Natural killer cell (primary cell): ENCODE measurements around the gene MPZL2. TPM values are rescaled to one million over a fixed set of nuclear protein-coding genes. Genes with fewer than 3 reads are reported as not detected.

Experiments used
- ATAC-seq, 3 donors: fragments of 150-1000 bp in 2 of 3; fragments of 200-7000 bp in 1 of 3; cut with Tn5 transposase; 1 replicate in 1 of 3; 2 replicates in 2 of 3; pipeline ENCODE4 v1.10.0; 2021; ENCODE audit warnings: mild to moderate bottlenecking in 2 of 3, moderate library complexity in 2 of 3
- DNase-seq, 2 donors: peaks; one replicate each; pipeline versions ENCODE4 v3.0.0 to v3.0.0-alpha.2; 2013 to 2021; ENCODE audit warnings: mixed read lengths in 1 of 2
- H3K27ac ChIP-seq: one replicate; pipeline ENCODE4 v1.5.1; 2013; ENCODE audit warnings: mild to moderate bottlenecking, low read length
- H3K27me3 ChIP-seq: one replicate; pipeline ENCODE4 v1.6.1; 2013; ENCODE audit warnings: low read length; ENCODE audit not compliant: control insufficient read depth, insufficient read depth
- H3K36me3 ChIP-seq: one replicate; pipeline ENCODE4 v1.6.1; 2013; ENCODE audit warnings: low read length; ENCODE audit not compliant: control insufficient read depth, insufficient read depth
- H3K4me1 ChIP-seq: one replicate; pipeline ENCODE4 v1.6.1; 2013; ENCODE audit warnings: low read length; ENCODE audit not compliant: control insufficient read depth, insufficient read depth
- H3K4me3 ChIP-seq: one replicate; pipeline ENCODE4 v1.5.1; 2013; ENCODE audit warnings: low read length
- H3K9me3 ChIP-seq: one replicate; pipeline ENCODE4 v1.6.1; 2013; ENCODE audit warnings: low read length; ENCODE audit not compliant: control insufficient read depth, insufficient read depth
- H3K27ac Mint-ChIP-seq, 2 donors: one replicate each; pipeline ENCODE4 v1.8.0; 2022; ENCODE audit warnings: mild to moderate bottlenecking in 2 of 2, mixed read lengths in 2 of 2, moderate library complexity in 1 of 2
- H3K27me3 Mint-ChIP-seq, 2 donors: one replicate each; pipeline ENCODE4 v1.8.0; 2022; ENCODE audit warnings: low read depth in 2 of 2, mixed read lengths in 2 of 2
- H3K36me3 Mint-ChIP-seq: one replicate; pipeline ENCODE4 v1.8.0; 2022; ENCODE audit warnings: mixed read lengths
- H3K4me1 Mint-ChIP-seq, 2 donors: one replicate each; pipeline ENCODE4 v1.8.0; 2022; ENCODE audit warnings: mixed read lengths in 2 of 2
- H3K4me3 Mint-ChIP-seq: one replicate; pipeline ENCODE4 v1.8.0; 2022; ENCODE audit warnings: mild to moderate bottlenecking, moderate library complexity, mixed read lengths
- H3K9me3 Mint-ChIP-seq, 2 donors: one replicate each; pipeline ENCODE4 v1.8.0; 2022; ENCODE audit warnings: mixed read lengths in 2 of 2
- CTCF ChIP-seq: fragments of 200-600 bp; IDR thresholded peaks from one replicate; pipeline ENCODE4 v1.8.0; 2022; ENCODE audit warnings: antibody characterized with exemption
- WGBS: methylation state at CpG from one replicate; pipeline ENCODE4 v1.1.7; 2013; ENCODE audit warnings: missing lambda C conversion rate; ENCODE audit not compliant: insufficient coverage; 5-methylcytosine and 5-hydroxymethylcytosine counted together
- intact Hi-C: fragments of 100-400 bp; cut with micrococcal nuclease; formaldehyde crosslinking; loops from one replicate; pipeline ENCODE4 v1.14.2; 2022
- total RNA-seq, 4 donors: library from RNA; stranded (reverse); fragments of 120-200 nt in 1 of 4; gene quantifications; one replicate each; pipeline versions ENCODE4 v1.2.3 to v1.2.4, GENCODE V29; 2013 to 2022

The MPZL2 gene
- total RNA-seq, 3 donors from 2014 or later (not counting 1 experiment from before 2014, with no cell fraction given) = 0.49 to 0.58 TPM; not detected in 1

- no peak for TF ChIP-seq CTCF
- no CpG with 5 or more reads among the region's 2 CpGs for WGBS
- H3K4me1 ChIP-seq = peaks cover 61% of the 10 kb centered on the region
- no peaks in the 10 kb centered on the region for H3K9me3 ChIP-seq
- DNase-seq = peak in 1 of 2 donors; percentile 35
- intact Hi-C loops = loop anchor here (10.0 kb wide), 1 partner anchor 219 kb away; no protein-coding TSS in a partner anchor
- no peaks in the 10 kb centered on the region for H3K27me3 ChIP-seq
- H3K36me3 Mint-ChIP-seq = no peaks in the 10 kb centered on the region
- ATAC-seq = no peak
- H3K36me3 ChIP-seq = no peaks in the 10 kb centered on the region
- peaks cover 16 to 56% of the 10 kb centered on the region in 2 donors for H3K27me3 Mint-ChIP-seq
- H3K4me3 ChIP-seq = peak overlapping the region; percentile 33
- H3K27ac ChIP-seq = peak overlapping the region; percentile 47
- no peaks in the 10 kb centered on the region for H3K9me3 Mint-ChIP-seq
- H3K4me3 Mint-ChIP-seq = peak overlapping the region; percentile 66
- peaks cover 39 to 55% of the 10 kb centered on the region in 2 donors for H3K4me1 Mint-ChIP-seq
- peak overlapping the region in 1 of 2 donors; percentile 89 for H3K27ac Mint-ChIP-seq
Observed at GRCh38 chr11:118223570-118223969, 40.5 kb downstream of the MPZL2 start.

GRCh38 chr11:118222437-118222836, 41.7 kb downstream of the MPZL2 start:
- no peak for TF ChIP-seq CTCF
- peaks cover 62% of the 10 kb centered on the region for H3K4me1 ChIP-seq
- H3K36me3 ChIP-seq = no peaks in the 10 kb centered on the region
- ATAC-seq = no peak
- no peak overlapping the region for H3K4me3 ChIP-seq
- no peaks in the 10 kb centered on the region for H3K36me3 Mint-ChIP-seq
- H3K9me3 ChIP-seq = no peaks in the 10 kb centered on the region
- 82% methylated on average over 3 of the region's 4 CpGs for WGBS
- no peaks in the 10 kb centered on the region for H3K27me3 ChIP-seq
- H3K9me3 Mint-ChIP-seq = no peaks in the 10 kb centered on the region
- H3K27ac ChIP-seq = no peak overlapping the region
- peaks cover 27 to 43% of the 10 kb centered on the region in 2 donors for H3K4me1 Mint-ChIP-seq
- H3K27me3 Mint-ChIP-seq = peaks cover 16 to 56% of the 10 kb centered on the region in 2 donors
- H3K27ac Mint-ChIP-seq = no peak overlapping the region
- intact Hi-C loops = loop anchor here (10.0 kb wide), 1 partner anchor 218 kb away; no protein-coding TSS in a partner anchor
- H3K4me3 Mint-ChIP-seq = peak overlapping the region; percentile 5
- DNase-seq = no peak

GRCh38 chr11:118221419-118221818, 42.7 kb downstream of the MPZL2 start:
- no peak for ATAC-seq
- no peaks in the 10 kb centered on the region for H3K27me3 ChIP-seq
- no peaks in the 10 kb centered on the region for H3K36me3 ChIP-seq
- Mint-ChIP-seq H3K4me1 (peaks cover 17 to 40% of the 10 kb centered on the region in 2 donors), H3K36me3 (no peaks in the 10 kb centered on the region), H3K4me3 (no peak overlapping the region), H3K9me3 (no peaks in the 10 kb centered on the region), H3K27ac (no peak overlapping the region), H3K27me3 (peaks cover 16 to 63% of the 10 kb centered on the region in 2 donors)
- H3K4me1 ChIP-seq = peaks cover 55% of the 10 kb centered on the region
- 90% methylated on average over 5 of the region's 5 CpGs for WGBS
- no peaks in the 10 kb centered on the region for H3K9me3 ChIP-seq
- H3K4me3 ChIP-seq = no peak overlapping the region
- H3K27ac ChIP-seq = peak overlapping the region; percentile 2
- DNase-seq = no peak
- intact Hi-C loops = loop anchor here (10.0 kb wide), 1 partner anchor 217 kb away; no protein-coding TSS in a partner anchor
- no peak for TF ChIP-seq CTCF

- Histone ChIP-seq H3K9me3 (no peaks in the 10 kb centered on the region), H3K27me3 (no peaks in the 10 kb centered on the region), H3K4me1 (peaks cover 51% of the 10 kb centered on the region), H3K27ac (peak overlapping the region; percentile 17), H3K36me3 (no peaks in the 10 kb centered on the region), H3K4me3 (no peak overlapping the region)
- H3K4me1 Mint-ChIP-seq = peaks cover 7 to 42% of the 10 kb centered on the region in 2 donors
- intact Hi-C loops = loop anchor here (10.0 kb wide), 1 partner anchor 215 kb away; no protein-coding TSS in a partner anchor
- ATAC-seq = no peak
- no peak for TF ChIP-seq CTCF
- no peaks in the 10 kb centered on the region for H3K9me3 Mint-ChIP-seq
- WGBS = 64% methylated on average over 1 of the region's 1 CpG
- no peak overlapping the region for H3K4me3 Mint-ChIP-seq
- no peak overlapping the region for H3K27ac Mint-ChIP-seq
- no peak for DNase-seq
- peaks cover 16 to 60% of the 10 kb centered on the region in 2 donors for H3K27me3 Mint-ChIP-seq
- no peaks in the 10 kb centered on the region for H3K36me3 Mint-ChIP-seq
Observed at GRCh38 chr11:118219732-118220131, 44.4 kb downstream of the MPZL2 start.
